Jurkat, Clone E6-1 (cell line): ENCODE measurements around the gene KCNH4.

Source experiments
- DNase-seq: peaks from one replicate; pipeline ENCODE4 v3.0.0-alpha.2; 2011; ENCODE audit warnings: low read depth, low spot score
- H3K4me3 ChIP-seq: 2 replicates; pipeline ENCODE4 v1.5.1; 2011; ENCODE audit warnings: mild to moderate bottlenecking, low read length, control low read depth, moderate library complexity

The KCNH4 gene

GRCh38 chr17:42110301-42111264 lies 70.4 kb downstream of the KCNH4 start:
- peak overlapping the region; percentile 77 for H3K4me3 ChIP-seq
- DNase-seq, result peak; percentile 90

- no peak for DNase-seq
- no peak overlapping the region for H3K4me3 ChIP-seq
Observed at GRCh38 chr17:42109086-42109485, 71.9 kb downstream of the KCNH4 start.

DNA sequence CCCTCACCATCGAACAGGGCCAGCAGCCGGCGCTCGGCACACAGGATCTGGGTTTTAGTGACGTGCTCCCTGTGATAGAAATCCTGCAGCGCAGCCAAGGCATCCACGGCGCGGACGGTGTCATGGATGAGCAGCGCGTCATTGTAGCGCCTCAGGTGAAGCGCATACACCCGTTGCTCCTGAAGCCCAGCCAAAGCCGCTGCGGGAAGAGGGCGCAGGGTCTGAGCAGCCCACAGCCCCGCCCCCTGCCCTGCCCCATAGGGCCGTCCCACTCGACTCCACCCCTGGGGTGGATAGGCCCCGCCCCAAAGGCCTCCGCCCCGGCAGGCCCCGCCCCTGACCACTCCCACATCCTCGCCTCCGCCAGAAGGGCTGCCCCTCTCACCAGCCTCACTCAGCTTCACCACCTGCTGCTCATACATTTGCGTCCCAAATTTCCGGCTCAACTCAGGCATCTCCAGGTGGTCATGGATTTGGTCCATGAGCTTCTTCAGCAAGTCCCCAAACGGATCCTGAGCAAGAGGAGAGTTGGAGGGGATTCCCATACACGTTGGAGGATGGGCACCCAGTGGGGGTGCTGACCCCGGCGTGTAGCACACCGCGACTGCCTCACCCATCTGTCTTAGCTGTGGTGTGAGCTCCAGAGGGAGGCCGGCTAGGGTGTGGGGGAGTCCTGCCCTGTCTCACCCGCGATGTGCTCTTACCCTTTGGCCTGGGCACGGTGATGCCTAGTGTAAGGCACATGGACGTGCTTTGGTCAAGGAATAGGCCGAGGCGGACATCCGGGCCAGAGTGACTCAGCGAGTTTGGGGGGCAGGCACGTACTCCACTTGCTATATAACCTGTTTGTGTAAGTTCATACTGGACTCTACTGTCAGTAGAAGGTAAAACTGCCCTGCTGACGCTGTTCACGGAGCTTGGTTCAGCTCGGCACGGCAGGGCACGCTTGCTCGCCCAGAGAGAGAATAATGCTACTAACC lies 73.1 kb downstream of the KCNH4 start:
- DNase-seq, result peak; percentile 85
- peak overlapping the region; percentile 37 for H3K4me3 ChIP-seq

- no peak overlapping the region for H3K4me3 ChIP-seq
Observed at GRCh38 chr17:42107124-42107523, 73.8 kb downstream of the KCNH4 start.

More at GRCh38 chr17:42107124-42107523, 73.8 kb downstream of the KCNH4 start:
- DNase-seq, result no peak
